Measurements from ENCODE around the gene PHF8.

The PHF8 gene

GRCh38 chrX:54048412-54048811 lies 4.1 kb upstream of the PHF8 start:
- no peak for DNase-seq (ENCODE audit: low spot score)
- TF ChIP-seq, protein P1, sequence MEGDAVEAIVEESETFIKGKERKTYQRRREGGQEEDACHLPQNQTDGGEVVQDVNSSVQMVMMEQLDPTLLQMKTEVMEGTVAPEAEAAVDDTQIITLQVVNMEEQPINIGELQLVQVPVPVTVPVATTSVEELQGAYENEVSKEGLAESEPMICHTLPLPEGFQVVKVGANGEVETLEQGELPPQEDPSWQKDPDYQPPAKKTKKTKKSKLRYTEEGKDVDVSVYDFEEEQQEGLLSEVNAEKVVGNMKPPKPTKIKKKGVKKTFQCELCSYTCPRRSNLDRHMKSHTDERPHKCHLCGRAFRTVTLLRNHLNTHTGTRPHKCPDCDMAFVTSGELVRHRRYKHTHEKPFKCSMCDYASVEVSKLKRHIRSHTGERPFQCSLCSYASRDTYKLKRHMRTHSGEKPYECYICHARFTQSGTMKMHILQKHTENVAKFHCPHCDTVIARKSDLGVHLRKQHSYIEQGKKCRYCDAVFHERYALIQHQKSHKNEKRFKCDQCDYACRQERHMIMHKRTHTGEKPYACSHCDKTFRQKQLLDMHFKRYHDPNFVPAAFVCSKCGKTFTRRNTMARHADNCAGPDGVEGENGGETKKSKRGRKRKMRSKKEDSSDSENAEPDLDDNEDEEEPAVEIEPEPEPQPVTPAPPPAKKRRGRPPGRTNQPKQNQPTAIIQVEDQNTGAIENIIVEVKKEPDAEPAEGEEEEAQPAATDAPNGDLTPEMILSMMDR (IDR thresholded peaks at IDR 0.05; ENCODE audit: extremely low read depth, missing control alignments) = no peak

DNA sequence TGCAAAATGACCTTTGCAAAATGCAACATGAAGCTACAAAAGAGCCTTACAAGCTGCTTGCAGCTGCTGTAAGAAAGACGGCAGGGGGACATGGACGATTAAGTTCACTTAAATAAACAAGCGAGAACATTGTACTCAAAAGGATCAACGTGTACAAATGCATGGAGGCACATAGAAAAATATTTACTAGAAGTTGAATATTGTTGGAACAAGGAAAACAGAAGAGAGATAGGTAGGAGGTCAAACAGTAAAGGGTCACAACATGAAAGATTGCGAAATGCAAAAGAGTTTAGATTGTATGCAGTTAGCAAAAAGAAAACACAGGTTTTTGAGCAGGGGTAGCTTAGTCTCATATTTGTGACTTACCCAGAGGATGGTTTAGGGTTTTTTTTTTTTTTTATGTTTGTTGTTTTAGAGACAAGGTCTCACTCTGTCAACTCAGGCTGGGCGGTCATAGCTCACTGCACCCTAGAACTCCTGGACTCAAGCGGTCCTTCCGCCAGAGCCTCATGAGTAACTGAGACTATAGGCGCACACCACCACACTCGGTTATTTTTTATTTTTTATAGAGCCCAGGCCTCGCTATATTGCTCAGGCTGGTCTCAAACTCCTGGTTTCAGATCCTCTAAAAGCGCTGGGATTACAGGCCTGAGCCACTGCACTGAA lies 1.4 kb upstream of the PHF8 start:
- DNase-seq (ENCODE audit: low spot score) = no peak
- TF ChIP-seq, protein P1 (IDR thresholded peaks at IDR 0.05; ENCODE audit: extremely low read depth, missing control alignments) = no peak

DNA sequence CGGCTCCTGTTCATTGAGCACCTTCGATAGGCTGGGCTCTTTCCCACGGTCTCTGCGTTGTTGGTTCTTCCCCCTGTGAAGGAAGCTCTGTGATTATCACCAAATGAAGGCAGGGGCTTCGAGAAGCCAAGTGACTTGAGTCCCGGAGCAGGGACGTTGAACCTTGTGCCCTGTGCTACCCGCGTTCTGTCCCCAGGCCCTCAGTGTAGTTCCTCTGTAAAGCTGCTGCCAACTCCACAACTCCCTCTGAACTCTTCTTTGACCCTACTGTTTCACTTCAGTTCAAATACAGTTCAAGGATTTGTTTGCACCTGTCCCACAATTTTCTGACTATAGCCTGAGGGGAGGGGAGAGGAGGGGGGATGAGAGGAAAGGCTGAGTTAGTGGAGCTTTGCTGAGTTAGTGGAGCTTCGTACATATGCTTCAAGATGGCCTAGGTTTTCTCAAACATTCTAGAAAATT lies 635 bp upstream of the PHF8 start:
- no peak for DNase-seq (ENCODE audit: low spot score)
- TF ChIP-seq, protein P1 (IDR thresholded peaks at IDR 0.05; ENCODE audit: extremely low read depth, missing control alignments) = no peak

GRCh38 chrX:54043541-54044125 lies 640 bp downstream of the PHF8 start:
- TF ChIP-seq, protein P1 (IDR thresholded peaks at IDR 0.05; ENCODE audit: extremely low read depth, missing control alignments) = no peak
- DNase-seq (ENCODE audit: low spot score) = peak; percentile 15

GRCh38 chrX:54043056-54043455 lies 1.2 kb downstream of the PHF8 start:
- TF ChIP-seq, protein P1 (IDR thresholded peaks at IDR 0.05; ENCODE audit: extremely low read depth, missing control alignments) = no peak
- DNase-seq (ENCODE audit: low spot score) = no peak

GRCh38 chrX:54042609-54043021 lies 1.7 kb downstream of the PHF8 start:
- peak; percentile 41 for DNase-seq (ENCODE audit: low spot score)
- TF ChIP-seq, protein P1 (IDR thresholded peaks at IDR 0.05; ENCODE audit: extremely low read depth, missing control alignments) = no peak

DNA sequence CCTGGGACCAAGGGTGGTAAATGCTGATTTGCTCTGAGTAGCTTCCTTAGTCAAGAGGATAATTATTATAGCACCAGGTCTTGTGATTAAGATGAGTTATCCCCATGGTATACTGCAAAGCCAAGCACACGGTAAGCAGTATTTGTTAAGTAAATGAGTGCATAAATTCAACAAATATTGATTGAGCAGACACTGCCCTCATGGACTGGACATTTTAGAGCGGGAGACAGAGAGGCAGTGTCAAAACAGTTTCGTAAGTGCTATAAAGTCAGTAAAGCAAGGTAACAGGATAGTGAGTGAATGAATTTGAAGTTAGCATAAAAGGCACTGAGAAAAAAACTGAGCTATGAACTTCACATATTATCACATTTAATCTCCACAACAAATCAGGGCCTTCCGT lies 13.9 kb downstream of the PHF8 start:
- TF ChIP-seq, protein P1 (IDR thresholded peaks at IDR 0.05; ENCODE audit: extremely low read depth, missing control alignments) = no peak

More for the DNA sequence above, 13.9 kb downstream of the PHF8 start:
- DNase-seq (ENCODE audit: low spot score) = no peak

All from GM20000 (cell line).